Measurements from ENCODE around the gene ARHGEF17.

ARHGEF17 gene

GRCh38 chr11:73412308-73412707, 104.2 kb downstream of the ARHGEF17 start:
- no peak for DNase-seq (ENCODE audit: low spot score)

DNA sequence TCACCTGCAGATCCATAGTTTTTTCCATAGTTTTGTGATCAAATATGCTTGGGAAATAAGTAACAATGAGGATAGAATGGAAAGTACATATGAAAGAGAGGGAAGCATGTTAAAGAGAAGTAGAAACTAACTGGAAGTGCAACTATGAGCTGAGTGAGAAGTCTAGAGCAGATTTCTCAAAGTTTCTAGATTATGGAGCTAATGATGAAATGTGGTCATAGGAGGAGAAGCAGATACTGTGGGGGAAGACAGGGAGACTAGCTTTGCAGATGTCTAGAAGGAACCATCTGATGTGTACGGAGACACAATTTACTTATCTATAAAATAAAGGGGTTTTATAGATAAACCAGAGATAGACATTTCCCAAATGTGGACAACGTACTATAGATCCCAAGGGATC, 105.2 kb downstream of the ARHGEF17 start:
- no peak for DNase-seq (ENCODE audit: low spot score)

DNA sequence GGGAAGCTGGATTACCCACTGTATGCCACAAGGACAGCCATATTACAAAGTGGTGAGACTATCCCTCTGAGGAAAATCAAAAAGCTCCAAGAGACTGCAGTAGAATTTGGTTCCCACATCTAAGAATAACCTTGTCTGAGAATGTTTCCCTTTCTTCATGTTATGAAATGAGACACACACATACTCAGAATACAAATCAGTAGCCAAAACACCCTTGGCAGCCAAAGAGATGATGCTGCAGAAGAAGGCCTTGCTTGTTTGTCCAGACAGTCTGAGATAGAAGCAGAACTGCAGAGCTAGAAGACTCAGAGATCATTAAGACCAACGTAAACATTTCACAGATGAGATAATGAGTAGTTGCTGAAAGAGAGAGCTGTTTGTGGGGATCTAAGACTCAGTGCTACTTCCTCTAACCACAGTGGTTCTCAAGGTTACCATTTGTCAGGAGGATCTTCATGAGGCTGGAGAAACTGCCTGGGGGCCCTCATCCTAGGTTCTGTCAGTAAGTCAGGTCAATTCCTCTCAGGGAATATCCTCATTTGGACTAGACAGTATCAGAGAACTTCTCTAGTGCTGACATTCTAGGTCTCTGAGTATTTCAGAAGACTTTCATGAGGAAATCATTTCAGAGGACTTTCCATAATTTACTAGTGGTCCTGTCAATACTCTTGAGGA, 107.0 kb downstream of the ARHGEF17 start:
- no peak for DNase-seq (ENCODE audit: low spot score)

- DNase-seq (ENCODE audit: low spot score): no peak
Observed at GRCh38 chr11:73415854-73416615, 108.0 kb downstream of the ARHGEF17 start.

DNA sequence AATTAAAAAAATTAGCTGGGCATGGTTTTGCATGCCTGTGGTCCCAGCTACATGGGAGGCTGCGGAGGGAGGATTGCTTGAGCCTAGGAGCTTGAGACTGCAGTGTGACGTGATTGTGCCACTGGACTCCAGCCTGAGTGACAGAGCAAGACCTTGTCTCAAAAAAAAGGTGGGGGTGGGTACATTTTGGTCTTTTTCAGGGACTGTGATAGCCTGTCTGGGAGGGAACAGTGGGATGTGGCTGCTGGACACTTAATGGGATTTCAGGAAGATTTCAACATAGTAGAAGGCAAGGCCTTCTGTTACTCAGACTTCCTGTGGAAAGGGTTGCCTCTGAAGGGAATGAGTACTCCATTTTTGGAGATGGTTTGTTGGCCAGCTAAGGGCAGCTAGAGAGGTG, 108.7 kb downstream of the ARHGEF17 start:
- DNase-seq (ENCODE audit: low spot score): no peak

All from NAMALWA (cell line).